ENCODE data around the gene SLC39A13.

DNA sequence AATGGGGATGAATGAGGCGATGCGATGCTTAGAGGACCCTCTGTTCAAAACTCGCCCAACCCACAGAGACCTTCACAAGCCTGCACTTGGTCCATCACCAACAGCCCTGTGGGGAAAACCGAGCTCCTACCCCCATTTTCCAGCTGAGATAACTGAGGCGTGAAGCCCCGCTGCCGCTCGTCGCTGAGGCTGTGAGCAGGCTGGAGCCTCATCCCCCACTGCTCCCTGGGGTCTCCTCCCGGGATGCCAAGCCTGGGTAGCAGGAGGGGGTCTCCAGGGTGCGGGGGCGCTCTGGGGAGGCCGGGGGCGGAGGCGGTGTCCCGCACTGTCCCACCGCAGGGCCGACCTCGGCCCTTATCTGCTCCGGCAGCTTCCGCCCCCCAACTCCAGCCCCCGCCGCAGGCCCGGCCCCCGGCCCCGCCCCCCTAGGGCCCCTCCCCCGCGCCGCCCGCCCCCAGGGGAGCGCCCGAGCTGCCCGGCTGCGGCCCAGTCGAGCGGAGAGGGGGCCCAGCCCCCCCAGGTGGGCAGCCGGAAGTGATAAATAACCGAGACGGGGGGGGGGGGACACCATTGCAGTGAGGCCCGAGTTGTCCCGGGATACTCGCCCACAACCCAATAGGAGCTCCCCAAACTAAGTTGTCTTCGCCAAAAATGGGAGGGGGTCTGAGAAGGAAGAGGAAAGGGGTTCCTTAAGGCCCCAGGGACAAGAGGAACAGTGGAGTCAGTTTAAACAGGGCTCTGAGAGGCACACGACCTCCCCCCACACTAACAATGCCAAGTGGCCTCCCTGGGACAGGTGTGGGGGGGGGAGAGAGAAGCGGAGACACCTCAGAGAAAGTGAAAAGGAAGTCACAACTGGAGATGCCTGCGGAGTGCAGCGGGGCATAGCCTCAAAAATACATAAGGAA, 8.3 kb upstream of the SLC39A13 start:
- TF ChIP-seq CTCF (IDR thresholded peaks at IDR 0.05), result no peak
- no peak for TF ChIP-seq ZFX (IDR thresholded peaks at IDR 0.05; ENCODE audit: borderline replicate concordance)

All from 22Rv1 (cell line).